HG02981 (cell line): Measurements from ENCODE around the gene RAC3.

Source experiments
- ATAC-seq: cut with Tn5 transposase; IDR thresholded peaks from one replicate; pipeline ENCODE4 v1.9.1; 2021; ENCODE audit warnings: mild to moderate bottlenecking, moderate library complexity; ENCODE audit not compliant: unreplicated experiment

Gene RAC3

GRCh38 chr17:82065193-82065637 is 33.7 kb downstream of the RAC3 start:
- ATAC-seq: peak; percentile 30

- ATAC-seq: peak; percentile 68
Observed at GRCh38 chr17:82065638-82066303, 34.3 kb downstream of the RAC3 start, which contains the start of gene DUS1L. DUS1L (minus strand) TSS chr17:82065804; CDS start chr17:82065059, 745 bp downstream.

GRCh38 chr17:82070611-82071010 is 39.1 kb downstream of the RAC3 start:
- no peak for ATAC-seq

GRCh38 chr17:82072827-82073226 is 41.3 kb downstream of the RAC3 start:
- ATAC-seq: no peak

- no peak for ATAC-seq
Observed at GRCh38 chr17:82073446-82073845, 42.0 kb downstream of the RAC3 start.

- no peak for ATAC-seq
Observed at GRCh38 chr17:82076018-82076784, 44.7 kb downstream of the RAC3 start.

- ATAC-seq: no peak
Observed at GRCh38 chr17:82076785-82077591, 45.5 kb downstream of the RAC3 start.

- ATAC-seq: no peak
Observed at GRCh38 chr17:82077617-82078358, 46.3 kb downstream of the RAC3 start.

GRCh38 chr17:82078433-82078832 is 47.0 kb downstream of the RAC3 start:
- ATAC-seq: no peak

- no peak for ATAC-seq
Observed at GRCh38 chr17:82079001-82079677, 47.7 kb downstream of the RAC3 start.

- ATAC-seq: no peak
Observed at GRCh38 chr17:82080048-82080788, 48.7 kb downstream of the RAC3 start.

GRCh38 chr17:82080789-82081464 is 49.4 kb downstream of the RAC3 start:
- no peak for ATAC-seq

GRCh38 chr17:82081546-82081945 is 50.1 kb downstream of the RAC3 start:
- ATAC-seq: no peak

- ATAC-seq: no peak
Observed at GRCh38 chr17:82081966-82082365, 50.5 kb downstream of the RAC3 start.

GRCh38 chr17:82082456-82082855 is 51.0 kb downstream of the RAC3 start:
- no peak for ATAC-seq

GRCh38 chr17:82083009-82083408 is 51.5 kb downstream of the RAC3 start:
- no peak for ATAC-seq
